HEK293 (cell line): ENCODE results near the gene APLP2.

ENCODE experiments used
- CTCF ChIA-PET: fragments of 350-600 bp; formaldehyde crosslinking; extraction: SDS; loops from one replicate; lab custom pipeline; 2021; ENCODE audit warnings: antibody characterized with exemption; lab: Yijun Ruan, JAX
- POLR2A ChIA-PET: fragments of 300-600 bp; formaldehyde crosslinking; extraction: SDS; loops from one replicate; lab custom pipeline; 2020; ENCODE audit warnings: antibody characterized with exemption, inconsistent platforms; lab: Yijun Ruan, JAX
- H3K27ac ChIP-seq: fragments of 200-500 bp; sonication (Bioruptor generic); 2 replicates; pipeline ENCODE4 v1.5.1; 2014; ENCODE audit warnings: low read depth, low read length, control low read depth, inconsistent platforms; ENCODE audit errors: extremely low read depth
- H3K36me3 ChIP-seq, 2 experiments: fragments of 200-500 bp in 1 of 2; sonication (Bioruptor generic) in 1 of 2; 1 replicate in 1 of 2; 2 replicates in 1 of 2; pipeline ENCODE4 v1.5.1; 2014 to 2017; ENCODE audit warnings: inconsistent platforms in 2 of 2, low read length in 2 of 2; ENCODE audit not compliant: control insufficient read depth in 2 of 2, insufficient read depth in 1 of 2
- H3K4me1 ChIP-seq: fragments of 200-500 bp; sonication (Bioruptor generic); 2 replicates; pipeline ENCODE4 v1.5.1; 2014; ENCODE audit warnings: mild to moderate bottlenecking, low read length, inconsistent platforms; ENCODE audit not compliant: control insufficient read depth, insufficient read depth
- H3K4me3 ChIP-seq: 2 replicates; pipeline ENCODE4 v1.5.1; 2011; ENCODE audit warnings: low read depth, mild to moderate bottlenecking, control low read depth, low read length, moderate library complexity
- H3K9me3 ChIP-seq: fragments of 200-500 bp; sonication (Bioruptor generic); 2 replicates; pipeline ENCODE4 v1.5.1; 2014; ENCODE audit warnings: low read depth, low read length, inconsistent platforms; ENCODE audit not compliant: control insufficient read depth, insufficient read depth
- FEZF1 ChIP-seq: fragments of 450-650 bp; formaldehyde crosslinking; IDR thresholded peaks from 2 replicates; pipeline ENCODE4 v1.5.1; 2016; ENCODE audit warnings: missing biosample characterization, missing genetic modification characterization
- HOXC10 ChIP-seq: sonication (generic); formaldehyde crosslinking; IDR thresholded peaks from 2 replicates; pipeline ENCODE4 v1.8.1; 2023; ENCODE audit warnings: mild to moderate bottlenecking, missing genetic modification reagents
- KLF9 ChIP-seq: fragments of 450-650 bp; formaldehyde crosslinking; IDR thresholded peaks from 2 replicates; pipeline ENCODE4 v1.5.1; 2016; ENCODE audit warnings: missing biosample characterization, missing genetic modification characterization, low read depth
- PRDM1 ChIP-seq: fragments of 450-650 bp; formaldehyde crosslinking; IDR thresholded peaks from 2 replicates; pipeline ENCODE4; 2016; ENCODE audit warnings: missing biosample characterization, missing genetic modification characterization
- RBAK ChIP-seq: fragments of 450-650 bp; formaldehyde crosslinking; IDR thresholded peaks from 2 replicates; pipeline ENCODE4 v1.5.1; 2016; ENCODE audit warnings: missing biosample characterization, missing genetic modification characterization
- SCRT2 ChIP-seq: fragments of 450-650 bp; formaldehyde crosslinking; IDR thresholded peaks from 2 replicates; pipeline ENCODE4 v1.5.1; 2016; ENCODE audit warnings: missing biosample characterization, missing genetic modification characterization
- ZNF133 ChIP-seq: fragments of 450-650 bp; formaldehyde crosslinking; IDR thresholded peaks from 2 replicates; pipeline ENCODE4 v1.5.1; 2016; ENCODE audit warnings: missing biosample characterization, missing genetic modification characterization
- ZNF2 ChIP-seq: fragments of 450-650 bp; formaldehyde crosslinking; IDR thresholded peaks from 2 replicates; pipeline ENCODE4 v1.5.1; 2016; ENCODE audit warnings: missing biosample characterization, missing genetic modification characterization
- ZNF26 ChIP-seq: fragments of 450-650 bp; formaldehyde crosslinking; IDR thresholded peaks from 2 replicates; pipeline ENCODE4 v1.5.1; 2016; ENCODE audit warnings: missing biosample characterization, missing genetic modification characterization
- ZNF292 ChIP-seq: fragments of 450-650 bp; formaldehyde crosslinking; IDR thresholded peaks from 2 replicates; pipeline ENCODE4 v1.5.1; 2016; ENCODE audit warnings: low read depth, missing biosample characterization, missing genetic modification characterization, borderline replicate concordance
- ZNF350 ChIP-seq: fragments of 450-650 bp; formaldehyde crosslinking; IDR thresholded peaks from 2 replicates; pipeline ENCODE4 v1.5.0; 2017; ENCODE audit warnings: missing biosample characterization, mild to moderate bottlenecking, missing genetic modification characterization
- ZNF404 ChIP-seq: fragments of 450-650 bp; formaldehyde crosslinking; IDR thresholded peaks from 2 replicates; pipeline ENCODE4 v1.5.1; 2017; ENCODE audit warnings: missing biosample characterization, missing genetic modification characterization
- ZNF433 ChIP-seq: fragments of 450-650 bp; formaldehyde crosslinking; IDR thresholded peaks from 2 replicates; pipeline ENCODE4 v1.5.1; 2016; ENCODE audit warnings: missing biosample characterization, missing genetic modification characterization, low read depth
- ZNF473 ChIP-seq: fragments of 450-650 bp; formaldehyde crosslinking; IDR thresholded peaks from 2 replicates; pipeline ENCODE4 v1.5.1; 2017; ENCODE audit warnings: missing biosample characterization, missing genetic modification characterization
- ZNF548 ChIP-seq: fragments of 450-650 bp; formaldehyde crosslinking; IDR thresholded peaks from 2 replicates; pipeline ENCODE4 v1.5.1; 2016; ENCODE audit warnings: missing biosample characterization, missing genetic modification characterization
- ZNF843 ChIP-seq: fragments of 450-650 bp; formaldehyde crosslinking; IDR thresholded peaks from 2 replicates; pipeline ENCODE4 v1.5.1; 2016; ENCODE audit warnings: missing biosample characterization, missing genetic modification characterization
- ZSCAN30 ChIP-seq: fragments of 450-650 bp; IDR thresholded peaks from 2 replicates; pipeline ENCODE4 v1.5.1; 2018; ENCODE audit warnings: missing biosample characterization, mild to moderate bottlenecking, missing genetic modification characterization, moderate library complexity
- TF ChIP-seq, protein P1 (sequence below): fragments of 450-650 bp; formaldehyde crosslinking; IDR thresholded peaks from 2 replicates; pipeline ENCODE4 v1.5.1; 2017; ENCODE audit warnings: missing biosample characterization, mild to moderate bottlenecking, missing genetic modification characterization, moderate library complexity
- TF ChIP-seq, protein P2 (sequence below): fragments of 450-650 bp; formaldehyde crosslinking; IDR thresholded peaks from 2 replicates; pipeline ENCODE4 v1.5.1; 2017; ENCODE audit warnings: missing biosample characterization, missing genetic modification characterization
- TF ChIP-seq, protein P3 (sequence below): fragments of 450-650 bp; formaldehyde crosslinking; IDR thresholded peaks from 2 replicates; pipeline ENCODE4 v1.5.1; 2016; ENCODE audit warnings: missing biosample characterization, missing genetic modification characterization
- TF ChIP-seq, protein P4 (sequence below): fragments of 450-650 bp; formaldehyde crosslinking; IDR thresholded peaks from 2 replicates; pipeline ENCODE4 v1.5.1; 2016; ENCODE audit warnings: missing biosample characterization, missing genetic modification characterization
- TF ChIP-seq, protein P5 (sequence below): fragments of 450-650 bp; formaldehyde crosslinking; IDR thresholded peaks from 2 replicates; pipeline ENCODE4 v1.5.1; 2016; ENCODE audit warnings: missing biosample characterization, missing genetic modification characterization, borderline replicate concordance

APLP2 gene

GRCh38 chr11:130076778-130077481 lies 7.2 kb downstream of the APLP2 start:
- Histone ChIP-seq H3K9me3 (no peaks in the 10 kb centered on the region), H3K36me3 (no peaks in the 10 kb centered on the region), H3K27ac (no peak overlapping the region), H3K4me1 (0 out of 2 replicates have a peak, but pooled peaks cover 2% of the 10 kb centered on the region), H3K4me3 (no peak overlapping the region)
- ChIA-PET POLR2A (no interaction called here), CTCF (interaction anchor here (1.1 to 1.4 kb wide), 2 partner anchors 10 to 55 kb away, joined by 4 to 5 read pairs; no protein-coding TSS in a partner anchor)
- TF ChIP-seq, protein P1, sequence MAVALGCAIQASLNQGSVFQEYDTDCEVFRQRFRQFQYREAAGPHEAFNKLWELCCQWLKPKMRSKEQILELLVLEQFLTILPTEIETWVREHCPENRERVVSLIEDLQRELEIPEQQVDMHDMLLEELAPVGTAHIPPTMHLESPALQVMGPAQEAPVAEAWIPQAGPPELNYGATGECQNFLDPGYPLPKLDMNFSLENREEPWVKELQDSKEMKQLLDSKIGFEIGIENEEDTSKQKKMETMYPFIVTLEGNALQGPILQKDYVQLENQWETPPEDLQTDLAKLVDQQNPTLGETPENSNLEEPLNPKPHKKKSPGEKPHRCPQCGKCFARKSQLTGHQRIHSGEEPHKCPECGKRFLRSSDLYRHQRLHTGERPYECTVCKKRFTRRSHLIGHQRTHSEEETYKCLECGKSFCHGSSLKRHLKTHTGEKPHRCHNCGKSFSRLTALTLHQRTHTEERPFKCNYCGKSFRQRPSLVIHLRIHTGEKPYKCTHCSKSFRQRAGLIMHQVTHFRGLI (tag by site-specific recombination): peak; percentile 98
- TF ChIP-seq ZNF26 (tag by site-specific recombination) (no peak), PRDM1 (tag by site-specific recombination) (0 out of 2 replicates have a peak, but pooled peaks have one; percentile 7), KLF9 (tag by site-specific recombination) (no peak), ZNF843 (no peak)
- TF ChIP-seq, protein P2, sequence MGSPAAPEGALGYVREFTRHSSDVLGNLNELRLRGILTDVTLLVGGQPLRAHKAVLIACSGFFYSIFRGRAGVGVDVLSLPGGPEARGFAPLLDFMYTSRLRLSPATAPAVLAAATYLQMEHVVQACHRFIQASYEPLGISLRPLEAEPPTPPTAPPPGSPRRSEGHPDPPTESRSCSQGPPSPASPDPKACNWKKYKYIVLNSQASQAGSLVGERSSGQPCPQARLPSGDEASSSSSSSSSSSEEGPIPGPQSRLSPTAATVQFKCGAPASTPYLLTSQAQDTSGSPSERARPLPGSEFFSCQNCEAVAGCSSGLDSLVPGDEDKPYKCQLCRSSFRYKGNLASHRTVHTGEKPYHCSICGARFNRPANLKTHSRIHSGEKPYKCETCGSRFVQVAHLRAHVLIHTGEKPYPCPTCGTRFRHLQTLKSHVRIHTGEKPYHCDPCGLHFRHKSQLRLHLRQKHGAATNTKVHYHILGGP: no peak

GRCh38 chr11:130077671-130078070 lies 8.0 kb downstream of the APLP2 start:
- POLR2A ChIA-PET: interaction anchor here (0.7 to 1.1 kb wide), 2 partner anchors 69 to 454 kb away, joined by 3 read pairs; no protein-coding TSS in a partner anchor
- CTCF ChIA-PET: interaction anchor here (0.7 to 1.4 kb wide), 4 partner anchors 9 to 79 kb away, joined by 3 to 5 read pairs (median 4); no protein-coding TSS in a partner anchor
- no peaks in the 10 kb centered on the region for H3K36me3 ChIP-seq
- no peak overlapping the region for H3K27ac ChIP-seq
- H3K4me3 ChIP-seq: no peak overlapping the region
- 0 out of 2 replicates have a peak, but pooled peaks cover 2% of the 10 kb centered on the region for H3K4me1 ChIP-seq
- no peaks in the 10 kb centered on the region for H3K9me3 ChIP-seq
- TF ChIP-seq ZNF292 (tag by site-specific recombination) (no peak), HOXC10 (CRISPR knock-in tag) (no peak), ZNF133 (tag by site-specific recombination) (no peak), ZNF2 (tag by site-specific recombination) (no peak), ZNF548 (no peak), RBAK (tag by site-specific recombination) (no peak), FEZF1 (tag by site-specific recombination) (no peak), ZSCAN30 (tag by site-specific recombination) (no peak), ZNF433 (tag by site-specific recombination) (no peak), SCRT2 (tag by site-specific recombination) (no peak), ZNF473 (tag by site-specific recombination) (no peak), ZNF350 (tag by site-specific recombination) (no peak), ZNF404 (no peak)
- TF ChIP-seq, protein P3, sequence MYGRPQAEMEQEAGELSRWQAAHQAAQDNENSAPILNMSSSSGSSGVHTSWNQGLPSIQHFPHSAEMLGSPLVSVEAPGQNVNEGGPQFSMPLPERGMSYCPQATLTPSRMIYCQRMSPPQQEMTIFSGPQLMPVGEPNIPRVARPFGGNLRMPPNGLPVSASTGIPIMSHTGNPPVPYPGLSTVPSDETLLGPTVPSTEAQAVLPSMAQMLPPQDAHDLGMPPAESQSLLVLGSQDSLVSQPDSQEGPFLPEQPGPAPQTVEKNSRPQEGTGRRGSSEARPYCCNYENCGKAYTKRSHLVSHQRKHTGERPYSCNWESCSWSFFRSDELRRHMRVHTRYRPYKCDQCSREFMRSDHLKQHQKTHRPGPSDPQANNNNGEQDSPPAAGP: no peak
- TF ChIP-seq, protein P4, sequence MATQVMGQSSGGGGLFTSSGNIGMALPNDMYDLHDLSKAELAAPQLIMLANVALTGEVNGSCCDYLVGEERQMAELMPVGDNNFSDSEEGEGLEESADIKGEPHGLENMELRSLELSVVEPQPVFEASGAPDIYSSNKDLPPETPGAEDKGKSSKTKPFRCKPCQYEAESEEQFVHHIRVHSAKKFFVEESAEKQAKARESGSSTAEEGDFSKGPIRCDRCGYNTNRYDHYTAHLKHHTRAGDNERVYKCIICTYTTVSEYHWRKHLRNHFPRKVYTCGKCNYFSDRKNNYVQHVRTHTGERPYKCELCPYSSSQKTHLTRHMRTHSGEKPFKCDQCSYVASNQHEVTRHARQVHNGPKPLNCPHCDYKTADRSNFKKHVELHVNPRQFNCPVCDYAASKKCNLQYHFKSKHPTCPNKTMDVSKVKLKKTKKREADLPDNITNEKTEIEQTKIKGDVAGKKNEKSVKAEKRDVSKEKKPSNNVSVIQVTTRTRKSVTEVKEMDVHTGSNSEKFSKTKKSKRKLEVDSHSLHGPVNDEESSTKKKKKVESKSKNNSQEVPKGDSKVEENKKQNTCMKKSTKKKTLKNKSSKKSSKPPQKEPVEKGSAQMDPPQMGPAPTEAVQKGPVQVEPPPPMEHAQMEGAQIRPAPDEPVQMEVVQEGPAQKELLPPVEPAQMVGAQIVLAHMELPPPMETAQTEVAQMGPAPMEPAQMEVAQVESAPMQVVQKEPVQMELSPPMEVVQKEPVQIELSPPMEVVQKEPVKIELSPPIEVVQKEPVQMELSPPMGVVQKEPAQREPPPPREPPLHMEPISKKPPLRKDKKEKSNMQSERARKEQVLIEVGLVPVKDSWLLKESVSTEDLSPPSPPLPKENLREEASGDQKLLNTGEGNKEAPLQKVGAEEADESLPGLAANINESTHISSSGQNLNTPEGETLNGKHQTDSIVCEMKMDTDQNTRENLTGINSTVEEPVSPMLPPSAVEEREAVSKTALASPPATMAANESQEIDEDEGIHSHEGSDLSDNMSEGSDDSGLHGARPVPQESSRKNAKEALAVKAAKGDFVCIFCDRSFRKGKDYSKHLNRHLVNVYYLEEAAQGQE (tag by site-specific recombination): no peak
- TF ChIP-seq, protein P5, sequence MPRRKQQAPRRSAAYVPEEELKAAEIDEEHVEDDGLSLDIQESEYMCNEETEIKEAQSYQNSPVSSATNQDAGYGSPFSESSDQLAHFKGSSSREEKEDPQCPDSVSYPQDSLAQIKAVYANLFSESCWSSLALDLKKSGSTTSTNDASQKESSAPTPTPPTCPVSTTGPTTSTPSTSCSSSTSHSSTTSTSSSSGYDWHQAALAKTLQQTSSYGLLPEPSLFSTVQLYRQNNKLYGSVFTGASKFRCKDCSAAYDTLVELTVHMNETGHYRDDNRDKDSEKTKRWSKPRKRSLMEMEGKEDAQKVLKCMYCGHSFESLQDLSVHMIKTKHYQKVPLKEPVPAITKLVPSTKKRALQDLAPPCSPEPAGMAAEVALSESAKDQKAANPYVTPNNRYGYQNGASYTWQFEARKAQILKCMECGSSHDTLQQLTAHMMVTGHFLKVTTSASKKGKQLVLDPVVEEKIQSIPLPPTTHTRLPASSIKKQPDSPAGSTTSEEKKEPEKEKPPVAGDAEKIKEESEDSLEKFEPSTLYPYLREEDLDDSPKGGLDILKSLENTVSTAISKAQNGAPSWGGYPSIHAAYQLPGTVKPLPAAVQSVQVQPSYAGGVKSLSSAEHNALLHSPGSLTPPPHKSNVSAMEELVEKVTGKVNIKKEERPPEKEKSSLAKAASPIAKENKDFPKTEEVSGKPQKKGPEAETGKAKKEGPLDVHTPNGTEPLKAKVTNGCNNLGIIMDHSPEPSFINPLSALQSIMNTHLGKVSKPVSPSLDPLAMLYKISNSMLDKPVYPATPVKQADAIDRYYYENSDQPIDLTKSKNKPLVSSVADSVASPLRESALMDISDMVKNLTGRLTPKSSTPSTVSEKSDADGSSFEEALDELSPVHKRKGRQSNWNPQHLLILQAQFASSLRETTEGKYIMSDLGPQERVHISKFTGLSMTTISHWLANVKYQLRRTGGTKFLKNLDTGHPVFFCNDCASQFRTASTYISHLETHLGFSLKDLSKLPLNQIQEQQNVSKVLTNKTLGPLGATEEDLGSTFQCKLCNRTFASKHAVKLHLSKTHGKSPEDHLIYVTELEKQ (tag by site-specific recombination): no peak
